Stromal cell of bone marrow (primary cell): Measurements from ENCODE around the gene AGRN.

Experiments
- DNase-seq: peaks from one replicate; pipeline ENCODE4 v3.0.0-alpha.2; 2012; ENCODE audit warnings: low read depth

AGRN gene

GRCh38 chr1:1082239-1082775, 62.4 kb downstream of the AGRN start:
- no peak for DNase-seq

GRCh38 chr1:1082776-1083415, 63.0 kb downstream of the AGRN start:
- DNase-seq, result no peak

GRCh38 chr1:1083416-1084371, 63.8 kb downstream of the AGRN start:
- no peak for DNase-seq

- no peak for DNase-seq
These were observed 64.7 kb downstream of the AGRN start for GRCh38 chr1:1084372-1085170.

- DNase-seq, result no peak
These were observed 65.4 kb downstream of the AGRN start for GRCh38 chr1:1085171-1085841.

GRCh38 chr1:1085911-1086841, 66.3 kb downstream of the AGRN start:
- no peak for DNase-seq

- DNase-seq, result no peak
These were observed 67.0 kb downstream of the AGRN start for GRCh38 chr1:1086911-1087341.

GRCh38 chr1:1087351-1088028, 67.6 kb downstream of the AGRN start:
- no peak for DNase-seq

- no peak for DNase-seq
These were observed 68.3 kb downstream of the AGRN start for GRCh38 chr1:1088029-1088800.

GRCh38 chr1:1088801-1089680, 69.1 kb downstream of the AGRN start:
- DNase-seq, result no peak

GRCh38 chr1:1089731-1090423, 70.0 kb downstream of the AGRN start:
- no peak for DNase-seq

GRCh38 chr1:1090424-1091343, 70.8 kb downstream of the AGRN start:
- no peak for DNase-seq

GRCh38 chr1:1091344-1092148, 71.6 kb downstream of the AGRN start:
- no peak for DNase-seq

- no peak for DNase-seq
These were observed 72.4 kb downstream of the AGRN start for GRCh38 chr1:1092149-1092855.
